KMS-11 (cell line): ENCODE measurements around the gene MT1B.
A peak's percentile ranks its signal among the peaks of the same experiment; 100 is the strongest.

ENCODE experiments used
- H2AFZ ChIP-seq: fragments of 200-600 bp; sonication (generic); 2 replicates; pipeline ENCODE4 v1.6.1; 2016; ENCODE audit warnings: antibody characterized with exemption, mixed run types, low read depth
- H3K27ac ChIP-seq: fragments of 200-600 bp; sonication (generic); 2 replicates; pipeline ENCODE4 v1.6.1; 2016; ENCODE audit warnings: mild to moderate bottlenecking, mixed run types
- H3K27me3 ChIP-seq: fragments of 200-600 bp; sonication (generic); 2 replicates; pipeline ENCODE4 v1.6.1; 2017; ENCODE audit warnings: mild to moderate bottlenecking, low read depth, mixed run types, moderate library complexity; ENCODE audit not compliant: insufficient read depth
- H3K36me3 ChIP-seq: fragments of 200-600 bp; sonication (generic); 2 replicates; pipeline ENCODE4 v1.6.1; 2017; ENCODE audit warnings: mild to moderate bottlenecking, mixed run types; ENCODE audit not compliant: insufficient read depth
- H3K4me1 ChIP-seq: fragments of 200-600 bp; sonication (generic); 2 replicates; pipeline ENCODE4 v1.6.1; 2016; ENCODE audit warnings: mild to moderate bottlenecking, low read depth, mixed run types; ENCODE audit not compliant: poor library complexity, severe bottlenecking
- H3K4me2 ChIP-seq: fragments of 200-600 bp; sonication (generic); 2 replicates; pipeline ENCODE4 v1.7.0; 2016; ENCODE audit warnings: mild to moderate bottlenecking, mixed run types
- H3K4me3 ChIP-seq: fragments of 200-600 bp; sonication (generic); IDR thresholded peaks from 2 replicates; pipeline ENCODE4 v1.6.1; 2017; ENCODE audit warnings: low read depth, low read length, mixed read lengths; ENCODE audit not compliant: insufficient read depth
- H3K79me2 ChIP-seq: fragments of 200-600 bp; sonication (generic); 2 replicates; pipeline ENCODE4 v1.6.1; 2016; ENCODE audit warnings: low read depth, mixed run types; ENCODE audit not compliant: insufficient read depth
- H3K9ac ChIP-seq: fragments of 200-600 bp; sonication (generic); 2 replicates; pipeline ENCODE4 v1.6.1; 2016; ENCODE audit warnings: mild to moderate bottlenecking, mixed run types
- H4K20me1 ChIP-seq: fragments of 200-600 bp; sonication (generic); 2 replicates; pipeline ENCODE4 v1.6.1; 2016; ENCODE audit warnings: mild to moderate bottlenecking, mixed run types; ENCODE audit not compliant: insufficient read depth
- CTCF ChIP-seq: fragments of 200-600 bp; sonication (generic); conservative IDR thresholded peaks from 2 replicates; pipeline ENCODE4 v1.6.1; 2017; ENCODE audit warnings: low read depth, mild to moderate bottlenecking, antibody characterized with exemption, low read length, moderate library complexity, mixed read lengths

The MT1B gene

GRCh38 chr16:56683424-56684172 is 31.9 kb downstream of the MT1B start:
- TF ChIP-seq CTCF: no peak

GRCh38 chr16:56684256-56684925 is 32.7 kb downstream of the MT1B start:
- H3K36me3 ChIP-seq: no peaks in the 10 kb centered on the region
- H2AFZ ChIP-seq: no peak overlapping the region
- no peak overlapping the region for H3K4me2 ChIP-seq
- H3K27ac ChIP-seq: no peak overlapping the region
- H3K27me3 ChIP-seq: no peaks in the 10 kb centered on the region
- no peak overlapping the region for H3K9ac ChIP-seq
- no peaks in the 10 kb centered on the region for H3K79me2 ChIP-seq
- peaks cover 8% of the 10 kb centered on the region for H3K4me1 ChIP-seq
- no peak overlapping the region for H3K4me3 ChIP-seq
- TF ChIP-seq CTCF: no peak
- no peaks in the 10 kb centered on the region for H4K20me1 ChIP-seq

More at GRCh38 chr16:56683424-56684172, 31.9 kb downstream of the MT1B start:
- Histone ChIP-seq H4K20me1 (no peaks in the 10 kb centered on the region), H3K9ac (peak overlapping the region; percentile 72; the same call in 1 of the 2 replicates), H3K27ac (no peak overlapping the region), H3K79me2 (no peaks in the 10 kb centered on the region), H3K4me3 (no peak overlapping the region), H3K27me3 (no peaks in the 10 kb centered on the region), H2AFZ (peak overlapping the region; percentile 99; the same call in 1 of the 2 replicates), H3K4me2 (peak overlapping the region; percentile 98), H3K4me1 (peaks cover 8% of the 10 kb centered on the region), H3K36me3 (no peaks in the 10 kb centered on the region)

DNA sequence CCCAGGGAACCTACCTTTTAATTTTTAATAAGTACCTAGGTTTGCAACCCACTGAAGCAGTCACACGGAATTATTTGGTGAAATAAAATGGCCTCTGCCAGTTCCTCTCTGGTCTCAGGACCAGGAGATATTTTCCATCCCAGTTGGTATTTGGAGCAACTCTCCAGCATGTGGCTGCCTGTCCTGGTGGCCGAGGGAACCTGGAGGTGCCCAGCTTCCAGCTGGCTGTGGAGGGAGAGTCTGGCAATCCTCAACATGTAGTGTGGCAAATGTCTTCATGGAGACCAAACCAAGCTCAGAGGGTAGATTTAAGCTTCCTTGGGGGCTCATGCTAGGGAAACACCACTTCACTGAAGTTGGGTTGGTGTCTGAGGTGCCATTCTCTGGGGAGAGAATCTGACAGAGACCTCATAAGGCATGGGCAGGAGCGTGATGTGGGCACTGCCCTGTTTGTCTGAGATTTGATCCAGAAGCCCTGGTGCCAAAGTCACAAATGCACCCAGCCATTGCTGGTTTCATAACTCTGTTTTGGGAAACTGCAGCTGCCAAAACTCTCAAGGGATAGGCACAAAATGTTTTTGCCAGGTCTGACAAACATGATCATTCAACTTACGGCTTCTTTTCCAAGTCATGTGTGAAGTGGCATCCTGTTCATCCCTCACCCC is 33.4 kb downstream of the MT1B start:
- H4K20me1 ChIP-seq: no peaks in the 10 kb centered on the region
- no peak overlapping the region for H3K4me3 ChIP-seq
- TF ChIP-seq CTCF: no peak
- H3K4me2 ChIP-seq: no peak overlapping the region
- H3K36me3 ChIP-seq: no peaks in the 10 kb centered on the region
- H2AFZ ChIP-seq: no peak overlapping the region
- peaks cover 8% of the 10 kb centered on the region for H3K4me1 ChIP-seq
- no peaks in the 10 kb centered on the region for H3K27me3 ChIP-seq
- H3K79me2 ChIP-seq: no peaks in the 10 kb centered on the region
- H3K9ac ChIP-seq: no peak overlapping the region
- H3K27ac ChIP-seq: no peak overlapping the region

- TF ChIP-seq CTCF: no peak
- Histone ChIP-seq H3K9ac (no peak overlapping the region), H3K4me3 (no peak overlapping the region), H3K36me3 (no peaks in the 10 kb centered on the region), H3K27me3 (no peaks in the 10 kb centered on the region), H3K79me2 (no peaks in the 10 kb centered on the region), H4K20me1 (no peaks in the 10 kb centered on the region), H2AFZ (no peak overlapping the region), H3K4me1 (peaks cover 8% of the 10 kb centered on the region), H3K4me2 (no peak overlapping the region), H3K27ac (no peak overlapping the region)
These were observed 35.1 kb downstream of the MT1B start for GRCh38 chr16:56686758-56687157.
